Activated CD4-positive, alpha-beta T cell treated with anti-CD3 and anti-CD28 coated beads, Interleukin-2, amount 10 ng/mL, durations not matched to agents 24 days and 14 days (primary cell): Measurements from ENCODE around the gene CDC42SE2. TPM values are rescaled to one million over a fixed set of nuclear protein-coding genes. Genes with fewer than 3 reads are reported as not detected.

Experiments used
- DNase-seq: peaks from one replicate; pipeline ENCODE4 v3.0.0; 2022
- H3K27ac Mint-ChIP-seq: one replicate; pipeline ENCODE4 v1.8.0; 2022; ENCODE audit warnings: mild to moderate bottlenecking, mixed read lengths
- H3K27me3 Mint-ChIP-seq: one replicate; pipeline ENCODE4 v1.8.0; 2022; ENCODE audit warnings: mixed read lengths
- H3K36me3 Mint-ChIP-seq: one replicate; pipeline ENCODE4 v1.8.0; 2022; ENCODE audit warnings: low read depth, mild to moderate bottlenecking, mixed read lengths
- H3K4me1 Mint-ChIP-seq: one replicate; pipeline ENCODE4 v1.8.0; 2021; ENCODE audit warnings: mixed read lengths
- H3K4me3 Mint-ChIP-seq: one replicate; pipeline ENCODE4 v1.8.0; 2022; ENCODE audit warnings: mild to moderate bottlenecking, moderate library complexity, mixed read lengths
- H3K9me3 Mint-ChIP-seq: one replicate; pipeline ENCODE4 v1.8.0; 2021; ENCODE audit warnings: mixed read lengths
- intact Hi-C: fragments of 100-400 bp; cut with micrococcal nuclease; formaldehyde crosslinking; loops from one replicate; pipeline ENCODE4 v1.15.1; 2023
- total RNA-seq: library from RNA; stranded (reverse); gene quantifications from 2 replicates; pipeline ENCODE4 v1.2.3, GENCODE V29; 2022

CDC42SE2 gene
- total RNA-seq, 1 donor from 2014 or later, result 96.2 TPM

DNA sequence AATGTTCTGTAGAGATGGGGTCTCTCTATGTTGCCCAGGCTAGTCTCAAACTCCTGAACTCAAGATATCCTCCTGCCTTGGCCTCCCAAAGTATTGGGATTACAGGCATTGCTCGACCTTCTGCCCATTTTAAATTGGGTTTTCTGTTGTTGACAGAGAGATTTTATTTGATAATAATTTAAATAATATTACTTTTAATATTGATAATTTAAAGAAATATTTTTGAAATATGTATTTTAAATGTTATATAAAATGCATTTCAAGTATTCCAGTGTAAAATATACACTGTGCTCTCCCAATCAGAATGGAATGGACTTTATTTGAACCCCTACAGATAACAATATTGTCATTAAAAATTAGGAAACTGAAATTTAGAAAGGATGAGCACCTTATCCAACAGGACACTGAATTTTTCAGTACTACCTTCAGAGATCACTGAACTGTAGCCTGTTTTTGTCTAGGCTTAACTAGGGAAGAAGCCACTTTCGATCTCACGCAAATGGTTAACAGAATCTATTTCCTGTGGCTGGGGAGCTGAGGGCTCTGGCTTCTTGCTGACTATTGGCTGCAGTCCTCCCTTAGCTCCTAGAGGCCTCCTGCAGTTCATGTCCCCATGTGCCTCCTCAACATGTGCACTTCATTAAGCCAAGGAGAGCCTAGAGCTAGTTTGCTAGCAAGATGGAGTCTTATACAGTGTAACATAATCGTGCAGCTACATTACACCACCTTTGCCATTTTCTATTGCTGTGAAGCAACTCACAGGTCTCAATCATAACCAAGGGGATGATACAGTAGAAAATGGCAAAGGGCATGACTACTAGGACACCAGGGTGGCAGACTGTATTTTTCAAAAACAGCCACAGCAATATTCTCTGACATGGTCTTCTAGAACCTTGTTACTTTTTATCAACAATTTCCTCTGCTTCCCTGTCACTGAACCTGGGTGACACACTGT lies 150.0 kb downstream of the CDC42SE2 start:
- peaks cover 36% of the 10 kb centered on the region for H3K4me1 Mint-ChIP-seq
- peaks cover 18% of the 10 kb centered on the region for H3K9me3 Mint-ChIP-seq
- H3K27ac Mint-ChIP-seq, result peak overlapping the region; percentile 83
- peaks cover 45% of the 10 kb centered on the region for H3K36me3 Mint-ChIP-seq
- peak; percentile 82 for DNase-seq
- no peaks in the 10 kb centered on the region for H3K27me3 Mint-ChIP-seq
- H3K4me3 Mint-ChIP-seq, result peak overlapping the region; percentile 49
- intact Hi-C loops, result loop anchor here (1.0 kb wide), 1 partner anchor 18 kb away; no protein-coding TSS in a partner anchor

DNA sequence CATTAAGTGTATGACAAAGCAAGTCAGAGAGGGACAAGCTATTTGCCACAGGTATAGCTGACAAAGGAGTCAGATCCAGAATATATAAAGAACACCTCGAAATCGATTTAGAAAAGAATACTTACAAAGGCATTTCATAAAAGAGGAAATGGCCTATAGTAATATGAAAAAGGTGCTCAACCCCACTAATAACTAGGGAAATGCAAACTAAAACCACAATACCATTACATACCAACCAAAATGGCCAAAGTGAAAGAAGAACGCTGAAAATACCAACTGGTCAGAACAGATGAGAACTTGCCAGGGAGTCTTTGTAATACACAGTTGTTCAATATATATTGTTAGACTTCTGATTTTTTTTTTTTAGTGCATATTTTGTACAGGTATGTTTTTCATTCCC lies 152.9 kb downstream of the CDC42SE2 start:
- no peak for DNase-seq
- peaks cover 33% of the 10 kb centered on the region for H3K36me3 Mint-ChIP-seq
- no peaks in the 10 kb centered on the region for H3K9me3 Mint-ChIP-seq
- H3K27me3 Mint-ChIP-seq, result no peaks in the 10 kb centered on the region
- intact Hi-C loops, result loop anchor here (1.0 to 5.0 kb wide), 3 partner anchors 33 to 349 kb away; partner anchors contain the start of gene HINT1
- H3K4me3 Mint-ChIP-seq, result no peak overlapping the region
- H3K4me1 Mint-ChIP-seq, result peaks cover 40% of the 10 kb centered on the region
- peak overlapping the region; percentile 19 for H3K27ac Mint-ChIP-seq

DNA sequence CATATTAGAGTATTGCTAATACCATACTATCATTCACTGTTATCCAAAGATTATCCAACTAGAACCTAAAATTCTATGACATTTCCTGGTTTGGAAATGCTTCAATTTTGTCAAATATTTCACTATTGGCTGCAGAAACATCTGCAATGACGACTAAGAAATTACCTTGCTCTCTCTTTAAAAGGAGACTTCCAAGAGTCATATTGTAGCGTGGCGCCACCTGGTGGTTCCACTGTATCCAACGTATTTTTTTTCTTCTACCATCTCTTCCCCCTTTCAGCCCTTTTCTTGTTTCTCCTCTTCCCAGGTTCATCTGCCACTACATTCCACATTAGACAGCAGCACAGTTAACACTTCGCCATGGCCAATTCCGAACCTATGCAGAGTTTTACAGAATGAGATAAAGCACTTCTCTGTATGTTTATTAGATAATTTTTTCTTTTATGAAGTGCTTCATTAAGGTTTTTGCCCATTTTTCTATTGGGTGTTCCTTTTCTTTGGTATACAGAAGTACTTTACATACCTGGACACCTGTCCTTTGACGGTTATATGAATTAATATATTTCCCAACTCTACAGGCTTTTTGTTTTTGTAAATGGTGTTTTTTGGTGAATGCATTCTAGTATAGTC lies 153.5 kb downstream of the CDC42SE2 start:
- Mint-ChIP-seq H3K4me3 (peak overlapping the region; percentile 46), H3K27me3 (no peaks in the 10 kb centered on the region), H3K36me3 (peaks cover 36% of the 10 kb centered on the region), H3K4me1 (peaks cover 40% of the 10 kb centered on the region), H3K27ac (peak overlapping the region; percentile 39), H3K9me3 (no peaks in the 10 kb centered on the region)
- DNase-seq, result peak; percentile 93
- intact Hi-C loops, result loop anchor here (1.0 to 5.0 kb wide), 3 partner anchors 34 to 350 kb away; partner anchors contain the start of gene HINT1

DNA sequence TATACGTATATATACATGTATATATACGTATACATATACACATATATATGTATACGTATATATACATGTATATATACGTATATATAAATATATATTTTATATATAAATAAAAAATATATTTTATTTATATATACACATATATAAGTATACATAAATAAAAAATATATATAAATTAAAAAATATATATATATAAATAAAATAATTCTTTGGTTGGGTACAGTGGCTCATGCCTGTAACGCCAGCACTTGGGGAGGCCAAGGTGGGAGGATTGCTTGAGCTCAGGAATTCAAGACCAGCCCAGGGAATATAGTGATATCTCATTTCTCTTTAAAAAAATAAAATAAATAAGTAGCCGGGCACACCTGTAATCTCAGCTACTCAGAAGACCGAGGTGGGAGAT lies 155.0 kb downstream of the CDC42SE2 start:
- Mint-ChIP-seq H3K27me3 (no peaks in the 10 kb centered on the region), H3K9me3 (no peaks in the 10 kb centered on the region), H3K27ac (no peak overlapping the region), H3K4me3 (no peak overlapping the region), H3K36me3 (peaks cover 40% of the 10 kb centered on the region), H3K4me1 (peaks cover 33% of the 10 kb centered on the region)
- DNase-seq, result no peak
- intact Hi-C loops, result loop anchor here (5.0 kb wide), 1 partner anchor 352 kb away; no protein-coding TSS in a partner anchor

DNA sequence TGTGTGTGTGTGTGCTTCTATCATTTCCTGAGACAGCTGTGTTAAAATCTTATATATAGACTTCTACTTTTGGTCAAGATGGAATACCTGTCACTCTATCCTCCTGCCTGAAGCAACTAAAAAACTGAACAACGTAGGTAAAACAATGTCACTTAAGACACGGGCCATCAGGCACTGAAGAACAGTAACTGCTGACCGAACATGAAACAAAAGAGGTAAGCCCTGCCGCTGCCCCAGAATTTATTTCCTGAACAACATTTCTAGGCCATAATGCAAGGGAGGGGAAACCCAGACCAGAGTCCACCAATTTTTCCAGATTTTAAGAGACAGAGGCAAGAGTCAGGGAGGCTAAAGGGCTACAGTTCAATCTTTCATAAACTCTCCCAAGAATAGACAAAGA lies 156.0 kb downstream of the CDC42SE2 start:
- Mint-ChIP-seq H3K4me3 (no peak overlapping the region), H3K27me3 (no peaks in the 10 kb centered on the region), H3K9me3 (no peaks in the 10 kb centered on the region), H3K27ac (peak overlapping the region; percentile 72), H3K36me3 (peaks cover 32% of the 10 kb centered on the region), H3K4me1 (peaks cover 24% of the 10 kb centered on the region)
- intact Hi-C loops, result loop anchor here (5.0 kb wide), 2 partner anchors 353 to 642 kb away; partner anchors contain the start of gene IL3
- no peak for DNase-seq

DNA sequence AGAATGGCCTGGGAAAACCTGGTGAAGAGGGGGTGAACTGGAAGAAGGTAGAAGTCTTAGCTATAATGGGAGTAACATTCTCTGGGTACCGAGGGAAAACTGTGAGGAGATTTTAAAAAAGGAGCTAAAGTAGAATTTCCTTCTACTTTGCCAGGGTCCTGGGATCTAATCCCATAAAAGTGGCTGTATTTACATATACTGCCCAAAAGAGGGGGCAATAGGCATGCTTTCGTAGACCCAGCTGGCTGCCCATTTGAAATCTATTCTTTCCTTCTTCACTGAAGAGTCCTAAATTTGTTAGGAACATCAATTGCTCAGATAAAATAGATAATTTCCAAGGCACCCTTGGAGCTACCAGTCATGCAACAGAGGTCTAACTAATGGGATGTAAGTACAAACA lies 159.2 kb downstream of the CDC42SE2 start:
- H3K9me3 Mint-ChIP-seq, result no peaks in the 10 kb centered on the region
- no peak overlapping the region for H3K27ac Mint-ChIP-seq
- H3K4me1 Mint-ChIP-seq, result peaks cover 13% of the 10 kb centered on the region
- no peak for DNase-seq
- no peaks in the 10 kb centered on the region for H3K27me3 Mint-ChIP-seq
- H3K36me3 Mint-ChIP-seq, result peaks cover 39% of the 10 kb centered on the region
- no peak overlapping the region for H3K4me3 Mint-ChIP-seq
- intact Hi-C loops, result loop anchor here (5.0 kb wide), 1 partner anchor 639 kb away; the partner anchor contains the start of gene IL3

DNA sequence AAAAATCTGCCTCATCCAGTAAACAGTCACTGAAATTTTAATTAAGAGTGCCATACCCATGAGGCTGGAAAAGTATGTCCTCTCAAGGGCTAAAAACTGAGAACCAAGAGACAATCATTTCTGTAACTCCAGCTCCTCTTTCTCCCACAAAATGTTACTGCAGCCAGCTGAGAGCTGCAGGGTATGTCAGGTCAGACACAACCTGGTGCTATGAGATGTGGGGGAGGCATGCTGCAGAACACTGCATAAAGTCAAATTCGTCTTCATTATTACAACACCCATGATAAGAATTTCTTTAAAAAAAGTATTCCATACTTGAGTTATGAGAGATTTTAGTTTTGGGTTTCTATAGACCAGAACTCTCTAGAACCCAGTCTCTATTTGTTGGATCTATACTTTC lies 162.2 kb downstream of the CDC42SE2 start:
- Mint-ChIP-seq H3K36me3 (peaks cover 52% of the 10 kb centered on the region), H3K27me3 (no peaks in the 10 kb centered on the region), H3K27ac (no peak overlapping the region), H3K4me3 (no peak overlapping the region), H3K4me1 (peaks cover 7% of the 10 kb centered on the region), H3K9me3 (no peaks in the 10 kb centered on the region)
- intact Hi-C loops, result no loop called here
- DNase-seq, result no peak

DNA sequence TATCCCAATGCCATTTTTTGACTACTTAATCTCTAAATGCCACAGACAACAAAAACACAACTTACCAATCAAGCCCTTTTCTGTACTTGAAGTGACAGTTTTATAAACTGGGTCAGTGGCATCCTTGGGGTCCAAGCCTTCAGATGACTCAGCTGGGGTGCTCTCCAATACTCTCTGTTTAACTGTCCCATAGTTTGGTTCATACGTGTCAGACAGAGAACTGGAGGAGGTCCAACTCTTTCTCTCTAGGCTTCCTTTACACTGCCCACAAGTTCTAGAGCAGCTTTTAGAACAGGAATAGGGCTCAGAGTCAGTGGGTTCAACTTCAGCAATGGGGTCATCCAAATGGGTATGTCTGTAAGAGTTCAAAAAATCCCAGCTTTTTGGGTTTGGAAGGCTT lies 166.9 kb downstream of the CDC42SE2 start:
- no peak overlapping the region for H3K27ac Mint-ChIP-seq
- H3K4me1 Mint-ChIP-seq, result peaks cover 6% of the 10 kb centered on the region
- H3K4me3 Mint-ChIP-seq, result no peak overlapping the region
- no peaks in the 10 kb centered on the region for H3K9me3 Mint-ChIP-seq
- no peaks in the 10 kb centered on the region for H3K27me3 Mint-ChIP-seq
- DNase-seq, result no peak
- H3K36me3 Mint-ChIP-seq, result peaks cover 61% of the 10 kb centered on the region
- intact Hi-C loops, result no loop called here

DNA sequence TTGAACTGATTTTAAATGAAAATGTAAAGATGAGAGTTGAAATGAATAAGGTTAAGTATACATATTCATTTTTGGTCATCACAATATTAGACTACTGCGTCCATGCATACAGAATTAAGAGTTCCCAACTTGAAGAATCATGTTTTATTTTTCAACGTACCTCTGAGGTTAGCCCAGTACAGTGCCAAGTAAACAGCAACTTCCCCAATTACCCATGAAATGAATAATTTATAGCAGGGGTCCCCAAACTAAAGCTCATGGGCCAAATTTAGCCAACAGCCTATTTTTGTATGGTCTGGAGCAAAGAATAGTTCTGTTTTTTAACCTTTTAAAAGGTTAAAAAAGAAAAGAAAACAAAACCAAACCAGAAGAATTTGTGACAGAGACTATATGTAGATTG lies 167.9 kb downstream of the CDC42SE2 start:
- DNase-seq, result no peak
- peaks cover 63% of the 10 kb centered on the region for H3K36me3 Mint-ChIP-seq
- no peak overlapping the region for H3K4me3 Mint-ChIP-seq
- peaks cover 3% of the 10 kb centered on the region for H3K4me1 Mint-ChIP-seq
- H3K9me3 Mint-ChIP-seq, result no peaks in the 10 kb centered on the region
- H3K27ac Mint-ChIP-seq, result no peak overlapping the region
- intact Hi-C loops, result no loop called here
- no peaks in the 10 kb centered on the region for H3K27me3 Mint-ChIP-seq

DNA sequence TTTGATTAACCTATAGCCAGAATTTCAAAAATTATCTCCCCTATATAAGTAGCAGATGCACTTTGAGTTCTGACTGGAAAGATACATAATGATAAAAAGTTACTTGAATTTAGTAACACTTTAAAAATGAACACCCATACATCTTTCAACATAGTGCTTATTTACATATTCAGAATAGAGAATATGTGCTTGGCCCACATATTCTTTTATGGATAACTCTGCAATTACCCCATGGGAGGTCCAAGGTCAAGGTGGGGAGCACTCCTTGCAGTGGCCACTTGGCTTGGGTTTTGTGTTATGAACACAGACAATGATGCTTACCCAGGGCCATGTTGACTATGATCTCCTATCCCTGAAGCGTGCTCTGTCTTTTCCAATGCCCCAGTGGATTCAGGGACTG lies 169.3 kb downstream of the CDC42SE2 start:
- no peaks in the 10 kb centered on the region for H3K9me3 Mint-ChIP-seq
- intact Hi-C loops, result no loop called here
- DNase-seq, result no peak
- peaks cover 2% of the 10 kb centered on the region for H3K4me1 Mint-ChIP-seq
- no peaks in the 10 kb centered on the region for H3K27me3 Mint-ChIP-seq
- no peak overlapping the region for H3K4me3 Mint-ChIP-seq
- no peak overlapping the region for H3K27ac Mint-ChIP-seq
- H3K36me3 Mint-ChIP-seq, result peaks cover 66% of the 10 kb centered on the region

DNA sequence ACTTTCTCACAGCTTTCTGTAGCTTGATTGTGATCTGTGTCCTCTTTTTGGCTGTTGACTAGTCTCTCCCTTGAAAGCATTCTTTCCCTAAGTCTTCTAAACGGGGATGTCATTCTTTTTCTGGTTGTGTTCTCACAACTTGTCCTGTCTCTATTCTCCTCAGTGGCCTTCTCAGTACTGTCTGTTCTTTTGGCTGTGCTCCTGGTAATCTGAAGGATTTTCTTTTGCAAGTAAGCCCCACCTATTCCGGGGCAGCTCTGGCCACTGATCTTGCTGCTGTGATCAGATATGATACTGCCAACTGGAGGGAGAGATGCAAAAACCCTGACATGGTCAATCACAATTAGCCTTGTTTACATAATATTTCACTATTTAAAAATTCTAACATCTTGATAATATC lies 172.2 kb downstream of the CDC42SE2 start:
- Mint-ChIP-seq H3K4me3 (no peak overlapping the region), H3K36me3 (peaks cover 65% of the 10 kb centered on the region), H3K27me3 (no peaks in the 10 kb centered on the region), H3K4me1 (peaks cover 6% of the 10 kb centered on the region), H3K27ac (no peak overlapping the region), H3K9me3 (no peaks in the 10 kb centered on the region)
- DNase-seq, result no peak
- intact Hi-C loops, result no loop called here

DNA sequence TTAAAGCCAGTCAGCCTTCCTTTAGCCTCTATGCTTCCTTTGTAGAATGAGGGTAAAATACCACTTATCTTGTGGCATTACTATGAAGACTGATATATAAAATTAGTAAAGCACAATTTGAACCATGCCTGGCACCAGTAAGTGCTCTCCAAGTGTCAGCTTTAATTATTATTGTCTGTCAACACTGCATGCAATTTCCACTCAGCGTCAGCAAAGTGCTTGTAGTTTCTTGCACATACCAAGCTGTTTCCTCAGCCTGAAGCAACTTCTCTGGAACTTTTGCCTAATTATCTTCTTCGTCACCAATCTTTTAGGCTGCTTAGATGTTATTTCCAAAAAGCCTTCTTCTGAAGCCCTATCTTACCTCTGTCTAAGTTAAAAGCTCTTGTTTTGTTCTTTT lies 177.3 kb downstream of the CDC42SE2 start:
- H3K4me3 Mint-ChIP-seq, result no peak overlapping the region
- peaks cover 13% of the 10 kb centered on the region for H3K4me1 Mint-ChIP-seq
- H3K27me3 Mint-ChIP-seq, result no peaks in the 10 kb centered on the region
- intact Hi-C loops, result no loop called here
- no peak for DNase-seq
- H3K9me3 Mint-ChIP-seq, result no peaks in the 10 kb centered on the region
- H3K27ac Mint-ChIP-seq, result no peak overlapping the region
- peaks cover 62% of the 10 kb centered on the region for H3K36me3 Mint-ChIP-seq
